ENCODE results near the gene PRR33. TPM values are rescaled to one million over a fixed set of nuclear protein-coding genes. Genes with fewer than 3 reads are reported as not detected.

PRR33 gene
- total and polyA plus RNA-seq, 9 of the 15 experiments (the other 6 are each of a cell fraction or from before 2014, with no cell fraction given), result not detected

- Histone ChIP-seq H3K9ac (ENCODE audit: insufficient read depth in 1 of 2, low read depth in 2 of 2, low read length in 2 of 2) (no peak overlapping the region), H3K79me2 (ENCODE audit: control insufficient read depth, insufficient read depth, low read length) (no peaks in the 10 kb centered on the region), H3K27me3 (ENCODE audit: control insufficient read depth in 2 of 2, insufficient read depth in 2 of 2, low read length in 2 of 2) (peaks cover 3 to 49% of the 10 kb centered on the region in 2 experiments; a peak in 3 of 5 replicates), H3K36me3 (ENCODE audit: control insufficient read depth, insufficient read depth, low read length) (no peaks in the 10 kb centered on the region), H3K27ac (ENCODE audit: extremely low read depth, low read depth, low read length) (no peak overlapping the region), H2AFZ (ENCODE audit: low read depth, low read length) (no peak overlapping the region), H3K4me3 (no peak overlapping the region), H3K9me3 (replicated peaks; ENCODE audit: control insufficient read depth, insufficient read depth, low read depth, low read length) (no peaks in the 10 kb centered on the region), H3K9me1 (ENCODE audit: control insufficient read depth, insufficient read depth, low read length) (no peaks in the 10 kb centered on the region), H4K20me1 (replicated peaks; ENCODE audit: control insufficient read depth, insufficient read depth, low read length) (peaks cover 6% of the 10 kb centered on the region), H3K4me1 (replicated peaks in 1 of 2; ENCODE audit: control insufficient read depth in 2 of 2, insufficient read depth in 2 of 2, low read length in 2 of 2) (peaks cover 9 to 79% of the 10 kb centered on the region in 2 experiments; a peak in 4 of 5 replicates), H3K4me2 (ENCODE audit: insufficient read depth, low read length) (no peak overlapping the region)
- FAIRE-seq (no peak), DNase-seq (ENCODE audit: extremely low read depth in 1 of 4, low spot score in 3 of 4) (peak in 1 of 4 experiments; percentile 32), ATAC-seq (no peak)
- intact Hi-C loops (cut with micrococcal nuclease), result no loop called here
- 11% methylated on average over 23 of the region's 37 CpGs for WGBS (ENCODE audit: insufficient coverage, low coverage, missing lambda C conversion rate)
- BruUV-seq (replicated peaks), result no TSS peak
- ChIA-PET POLR2A (interaction anchor here (0.6 to 2.0 kb wide), 2 partner anchors 9 to 33 kb away, joined by 4 to 6 read pairs; no protein-coding TSS in a partner anchor), CTCF (ENCODE audit: low intra/inter-chr PET ratio) (no interaction called here)
- in situ Hi-C loops (cut with MboI), result no loop called here
- TF ChIP-seq ZNF263 (CRISPR knock-in tag; IDR thresholded peaks at IDR 0.05; ENCODE audit: borderline replicate concordance), result peak; percentile 50; the same call in 1 of the 2 replicates
- no peak for TF ChIP-seq GATAD2B (IDR thresholded peaks at IDR 0.05; ENCODE audit: borderline replicate concordance)
- no peak for TF ChIP-seq USF1 (CRISPR knock-in tag; IDR thresholded peaks at IDR 0.05)
- no peak for TF ChIP-seq RAD21 (CRISPR knock-in tag; conservative IDR thresholded peaks at IDR 0.05 in 1 of 2, IDR thresholded peaks at IDR 0.05 in 1 of 2)
These were observed 50.8 kb downstream of the PRR33 start for GRCh38 chr11:1840780-1841480.

Data from K562 (cell line).